SK-N-SH treated with all-trans-retinoic acid at 6 μM for 48 hours (cell line): ENCODE data around the gene CCDC167.

Source experiments
- BACH2 ChIP-seq: fragments of 250-450 bp; sonication (Bioruptor Pico); IDR thresholded peaks from 2 replicates; pipeline ENCODE4 v1.9.0; 2021; ENCODE audit warnings: mild to moderate bottlenecking, borderline replicate concordance
- CREB5 ChIP-seq: fragments of 250-450 bp; sonication (Bioruptor Pico); IDR thresholded peaks from 2 replicates; pipeline ENCODE4 v1.5.1; 2020; ENCODE audit warnings: low read depth, mild to moderate bottlenecking, moderate library complexity
- CSRNP3 ChIP-seq: fragments of 250-450 bp; sonication (Bioruptor Pico); IDR thresholded peaks from 2 replicates; pipeline ENCODE4 v1.5.1; 2021; ENCODE audit warnings: mild to moderate bottlenecking, moderate library complexity
- PATZ1 ChIP-seq: fragments of 250-450 bp; sonication (Bioruptor Pico); IDR thresholded peaks from 2 replicates; pipeline ENCODE4 v1.8.0; 2020; ENCODE audit warnings: mild to moderate bottlenecking, moderate library complexity, borderline replicate concordance
- POU6F1 ChIP-seq: fragments of 250-450 bp; sonication (Bioruptor Pico); IDR thresholded peaks from 2 replicates; pipeline ENCODE4 v1.8.0; 2021; ENCODE audit warnings: low read depth, mild to moderate bottlenecking, moderate library complexity, borderline replicate concordance
- RARB ChIP-seq: fragments of 250-450 bp; sonication (Bioruptor Pico); IDR thresholded peaks from 2 replicates; pipeline ENCODE4 v1.8.0; 2021; ENCODE audit warnings: mild to moderate bottlenecking, moderate library complexity

GRCh38 chr6:37516076-37516919 lies 16.6 kb upstream of the CCDC167 start:
- TF ChIP-seq PATZ1 (no peak), CREB5 (CRISPR knock-in tag) (no peak), BACH2 (CRISPR knock-in tag) (no peak), RARB (CRISPR knock-in tag) (no peak), CSRNP3 (CRISPR knock-in tag) (no peak), POU6F1 (CRISPR knock-in tag) (no peak)
